ENCODE measurements around the gene KIFC1. TPM values are rescaled to one million over a fixed set of nuclear protein-coding genes. Genes with fewer than 3 reads are reported as not detected.
A peak's percentile ranks its signal among the peaks of the same experiment; 100 is the strongest.

The KIFC1 gene
- total and polyA plus RNA-seq, 8 donors = 5.8 to 73.6 (median 36.6) TPM

GRCh38 chr6:33452496-33452895, 60.9 kb downstream of the KIFC1 start:
- DNase-seq = no peak
- Histone ChIP-seq H3K36me3 (peaks cover 0 to 20% of the 10 kb centered on the region in 2 donors), H3K27ac (no peak overlapping the region), H3K4me3 (no peak overlapping the region), H3K4me1 (peaks cover 6 to 59% of the 10 kb centered on the region in 2 donors), H3K27me3 (no peaks in the 10 kb centered on the region), H3K9me3 (no peaks in the 10 kb centered on the region)
- no peak for ATAC-seq
- intact Hi-C loops (cut with DNase I) = no loop called here
- TF ChIP-seq CTCF (IDR thresholded peaks at IDR 0.05) = no peak

DNA sequence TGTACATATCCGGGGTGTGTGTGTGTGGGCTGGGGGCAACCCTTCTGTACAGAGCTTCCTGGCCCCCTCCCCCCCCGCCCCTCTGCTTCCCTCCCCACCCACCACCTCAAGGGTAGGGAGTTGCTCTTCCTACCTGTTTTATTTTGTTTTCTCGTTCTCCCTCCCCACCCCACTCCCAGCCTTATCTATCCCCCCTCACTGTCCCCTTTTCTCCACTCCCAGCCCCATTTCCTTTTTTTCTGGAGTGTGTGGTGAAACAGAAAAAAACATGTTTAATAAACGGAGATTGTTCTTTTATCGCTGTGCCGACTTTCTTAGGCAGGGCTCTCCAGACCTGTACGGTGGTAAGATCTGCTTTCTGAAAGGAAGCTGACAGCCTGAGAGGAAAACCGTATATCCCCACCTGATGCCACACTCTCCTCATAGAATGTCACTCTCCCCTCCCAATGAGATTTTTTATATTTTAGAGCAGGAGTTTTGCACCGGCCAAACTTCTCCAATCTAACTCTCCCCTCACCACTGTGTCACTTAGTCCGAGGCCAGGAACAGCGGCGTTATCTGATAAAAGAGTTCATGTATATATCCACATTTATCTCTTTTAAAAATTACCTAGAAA, 61.9 kb downstream of the KIFC1 start:
- DNase-seq (no peak), ATAC-seq (peak; percentile 2)
- H3K4me1 ChIP-seq = peaks cover 6 to 59% of the 10 kb centered on the region in 2 donors
- peak overlapping the region; percentile 86 to 98 for H3K4me3 ChIP-seq
- intact Hi-C loops (cut with DNase I) = no loop called here
- no peaks in the 10 kb centered on the region for H3K9me3 ChIP-seq
- TF ChIP-seq CTCF (IDR thresholded peaks at IDR 0.05) = no peak
- peaks cover 0 to 13% of the 10 kb centered on the region in 2 donors for H3K36me3 ChIP-seq
- H3K27me3 ChIP-seq = no peaks in the 10 kb centered on the region
- peak overlapping the region in 1 of 2 donors; percentile 89 for H3K27ac ChIP-seq

- Histone ChIP-seq H3K27me3 (no peaks in the 10 kb centered on the region), H3K4me1 (peaks cover 6 to 58% of the 10 kb centered on the region in 2 donors), H3K4me3 (peak within 1 kb of the TSS; percentile 86 to 98), H3K36me3 (peaks cover 0 to 13% of the 10 kb centered on the region in 2 donors), H3K27ac (peak within 1 kb of the TSS; percentile 28 to 89), H3K9me3 (no peaks in the 10 kb centered on the region)
- peak; percentile 93 to 98 (median 96) for DNase-seq
- peak; percentile 99 for ATAC-seq
- intact Hi-C loops (cut with DNase I) = no loop called here
- peak in 1 of 2 donors; percentile 15 for TF ChIP-seq CTCF (IDR thresholded peaks at IDR 0.05)
Observed at GRCh38 chr6:33454009-33454946, 62.7 kb downstream of the KIFC1 start, which contains the start of gene ZBTB9. TSS of gene ZBTB9 (plus strand) at chr6:33454576. CDS start at chr6:33455101, 525 bp downstream.

DNA sequence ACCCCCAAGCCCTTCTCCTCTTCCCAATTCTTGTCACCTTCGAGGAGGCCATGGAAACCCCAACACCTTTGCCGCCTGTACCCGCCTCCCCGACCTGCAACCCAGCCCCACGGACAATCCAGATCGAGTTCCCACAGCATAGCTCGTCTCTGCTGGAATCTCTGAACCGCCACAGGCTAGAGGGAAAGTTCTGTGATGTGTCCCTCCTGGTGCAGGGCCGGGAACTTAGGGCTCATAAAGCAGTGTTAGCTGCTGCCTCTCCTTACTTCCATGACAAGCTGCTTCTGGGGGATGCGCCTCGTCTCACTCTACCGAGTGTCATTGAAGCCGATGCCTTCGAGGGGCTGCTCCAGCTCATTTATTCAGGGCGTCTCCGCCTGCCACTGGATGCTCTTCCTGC, 63.4 kb downstream of the KIFC1 start:
- peaks cover 0 to 13% of the 10 kb centered on the region in 2 donors for H3K36me3 ChIP-seq
- TF ChIP-seq CTCF (IDR thresholded peaks at IDR 0.05) = no peak
- ATAC-seq = no peak
- DNase-seq = no peak
- intact Hi-C loops (cut with DNase I) = no loop called here
- H3K4me3 ChIP-seq = peak overlapping the region; percentile 86 to 98
- H3K27ac ChIP-seq = no peak overlapping the region
- H3K4me1 ChIP-seq = peaks cover 6 to 50% of the 10 kb centered on the region in 2 donors
- H3K27me3 ChIP-seq = no peaks in the 10 kb centered on the region
- H3K9me3 ChIP-seq = no peaks in the 10 kb centered on the region

- H3K4me3 ChIP-seq = no peak overlapping the region
- no peaks in the 10 kb centered on the region for H3K9me3 ChIP-seq
- TF ChIP-seq CTCF (IDR thresholded peaks at IDR 0.05) = no peak
- H3K36me3 ChIP-seq = peaks cover 0 to 13% of the 10 kb centered on the region in 2 donors
- ATAC-seq = no peak
- peaks cover 6 to 39% of the 10 kb centered on the region in 2 donors for H3K4me1 ChIP-seq
- no peak overlapping the region for H3K27ac ChIP-seq
- H3K27me3 ChIP-seq = no peaks in the 10 kb centered on the region
- intact Hi-C loops (cut with DNase I) = no loop called here
- no peak for DNase-seq
Observed at GRCh38 chr6:33456156-33456555, 64.5 kb downstream of the KIFC1 start.
